Sigmoid colon (tissue), 4 donors: ENCODE results near the gene TCF25.

Experiments used
- POLR2A ChIP-seq, 2 donors: fragments of 450-650 bp; IDR thresholded peaks; one replicate each; pipeline ENCODE4 v1.6.1; 2016; ENCODE audit warnings: antibody characterized with exemption in 2 of 2, mild to moderate bottlenecking in 2 of 2, moderate library complexity in 2 of 2
- POLR2AphosphoS5 ChIP-seq, 4 donors: sonication (generic); formaldehyde crosslinking; IDR thresholded peaks; one replicate each; pipeline ENCODE4 v1.6.1; 2017; ENCODE audit warnings: antibody characterized with exemption in 4 of 4
- TF ChIP-seq, protein P1 (sequence below), 4 experiments: fragments of 450-650 bp in 3 of 4; fragments of 200-600 bp in 1 of 4; IDR thresholded peaks; one replicate each; pipeline ENCODE4 v1.5.1; 2016 to 2019; ENCODE audit warnings: antibody characterized with exemption in 4 of 4, mild to moderate bottlenecking in 3 of 4, moderate library complexity in 2 of 4

DNA sequence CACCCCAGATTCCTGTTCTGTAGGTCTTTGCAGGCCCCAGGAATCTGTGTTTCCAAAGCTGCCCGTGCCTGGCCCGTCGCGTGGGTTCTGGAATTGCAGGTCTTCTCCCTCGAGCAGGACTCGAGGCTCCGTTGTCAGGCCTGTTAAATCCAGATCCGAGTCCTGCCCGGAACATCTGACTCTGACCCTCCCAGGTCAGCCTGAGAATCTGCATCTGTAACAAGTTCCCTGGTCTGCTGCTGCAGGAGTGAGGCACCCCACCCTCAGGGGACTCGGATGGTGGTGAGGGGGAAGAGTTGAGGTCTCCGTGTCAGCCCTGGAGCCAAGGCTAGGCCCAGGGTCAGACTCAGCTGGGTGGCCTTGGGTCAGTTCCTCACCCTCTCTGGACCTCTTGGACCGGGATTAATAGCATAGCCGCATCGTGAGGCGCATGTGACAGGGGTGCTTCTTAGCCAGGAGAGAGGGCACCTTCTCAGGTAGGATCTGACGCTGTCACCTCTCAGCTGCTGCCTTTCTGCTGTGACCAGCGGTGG, 36.3 kb upstream of the TCF25 start:
- TF ChIP-seq, protein P1, sequence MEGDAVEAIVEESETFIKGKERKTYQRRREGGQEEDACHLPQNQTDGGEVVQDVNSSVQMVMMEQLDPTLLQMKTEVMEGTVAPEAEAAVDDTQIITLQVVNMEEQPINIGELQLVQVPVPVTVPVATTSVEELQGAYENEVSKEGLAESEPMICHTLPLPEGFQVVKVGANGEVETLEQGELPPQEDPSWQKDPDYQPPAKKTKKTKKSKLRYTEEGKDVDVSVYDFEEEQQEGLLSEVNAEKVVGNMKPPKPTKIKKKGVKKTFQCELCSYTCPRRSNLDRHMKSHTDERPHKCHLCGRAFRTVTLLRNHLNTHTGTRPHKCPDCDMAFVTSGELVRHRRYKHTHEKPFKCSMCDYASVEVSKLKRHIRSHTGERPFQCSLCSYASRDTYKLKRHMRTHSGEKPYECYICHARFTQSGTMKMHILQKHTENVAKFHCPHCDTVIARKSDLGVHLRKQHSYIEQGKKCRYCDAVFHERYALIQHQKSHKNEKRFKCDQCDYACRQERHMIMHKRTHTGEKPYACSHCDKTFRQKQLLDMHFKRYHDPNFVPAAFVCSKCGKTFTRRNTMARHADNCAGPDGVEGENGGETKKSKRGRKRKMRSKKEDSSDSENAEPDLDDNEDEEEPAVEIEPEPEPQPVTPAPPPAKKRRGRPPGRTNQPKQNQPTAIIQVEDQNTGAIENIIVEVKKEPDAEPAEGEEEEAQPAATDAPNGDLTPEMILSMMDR (IDR thresholded peaks at IDR 0.05) = no peak
- TF ChIP-seq POLR2A (IDR thresholded peaks at IDR 0.05) (no peak), POLR2AphosphoS5 (IDR thresholded peaks at IDR 0.05) (no peak)
